Measurements from ENCODE around the gene HGF. TPM values are rescaled to one million over a fixed set of nuclear protein-coding genes. Genes with fewer than 3 reads are reported as not detected.

Gene HGF
- total and polyA plus RNA-seq, 2 experiments from 2014 or later, result 13.4 to 33.2 TPM

DNA sequence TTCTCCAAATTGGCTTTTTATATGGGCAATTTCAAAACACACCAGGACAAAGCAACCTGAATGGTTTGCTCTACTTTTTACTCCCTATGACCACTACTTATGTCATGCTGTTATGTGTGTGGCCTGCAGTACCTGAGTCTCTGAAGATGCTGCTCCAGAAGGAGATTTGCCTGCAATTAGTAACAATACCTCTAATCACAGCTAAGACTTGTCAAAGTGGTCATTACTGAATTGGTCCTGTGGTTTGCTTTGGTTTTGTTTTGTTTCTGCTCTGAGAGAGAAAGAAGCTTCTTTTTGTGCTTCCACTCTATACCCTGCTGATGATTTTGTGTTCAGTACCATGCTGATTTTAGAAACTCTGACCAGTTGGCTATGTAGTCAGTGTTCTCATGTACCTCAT is 25.5 kb downstream of the HGF start:
- Histone ChIP-seq H3K27me3 (no peaks in the 10 kb centered on the region), H3K4me2 (no peak overlapping the region), H3K36me3 (replicated peaks; ENCODE audit: insufficient read depth, low read depth) (no peaks in the 10 kb centered on the region), H3K9me2 (replicated peaks; ENCODE audit: insufficient read depth) (no peaks in the 10 kb centered on the region), H3K4me3 (no peak overlapping the region), H2AFZ (no peak overlapping the region), H3K27ac (no peak overlapping the region), H3K9me3 (ENCODE audit: low read depth) (no peaks in the 10 kb centered on the region), H3K79me2 (no peaks in the 10 kb centered on the region), H4K20me1 (ENCODE audit: insufficient read depth, poor library complexity, severe bottlenecking) (no peaks in the 10 kb centered on the region), H3K4me1 (ENCODE audit: insufficient read depth) (no peaks in the 10 kb centered on the region)
- no peak for DNase-seq (ENCODE audit: low spot score)
- TF ChIP-seq EZH2phosphoT487 (IDR thresholded peaks at IDR 0.05; ENCODE audit: low read depth, severe bottlenecking, unreplicated experiment) (no peak), EZH2 (IDR thresholded peaks at IDR 0.05; ENCODE audit: borderline replicate concordance) (no peak)
- TF ChIP-seq, protein P1, sequence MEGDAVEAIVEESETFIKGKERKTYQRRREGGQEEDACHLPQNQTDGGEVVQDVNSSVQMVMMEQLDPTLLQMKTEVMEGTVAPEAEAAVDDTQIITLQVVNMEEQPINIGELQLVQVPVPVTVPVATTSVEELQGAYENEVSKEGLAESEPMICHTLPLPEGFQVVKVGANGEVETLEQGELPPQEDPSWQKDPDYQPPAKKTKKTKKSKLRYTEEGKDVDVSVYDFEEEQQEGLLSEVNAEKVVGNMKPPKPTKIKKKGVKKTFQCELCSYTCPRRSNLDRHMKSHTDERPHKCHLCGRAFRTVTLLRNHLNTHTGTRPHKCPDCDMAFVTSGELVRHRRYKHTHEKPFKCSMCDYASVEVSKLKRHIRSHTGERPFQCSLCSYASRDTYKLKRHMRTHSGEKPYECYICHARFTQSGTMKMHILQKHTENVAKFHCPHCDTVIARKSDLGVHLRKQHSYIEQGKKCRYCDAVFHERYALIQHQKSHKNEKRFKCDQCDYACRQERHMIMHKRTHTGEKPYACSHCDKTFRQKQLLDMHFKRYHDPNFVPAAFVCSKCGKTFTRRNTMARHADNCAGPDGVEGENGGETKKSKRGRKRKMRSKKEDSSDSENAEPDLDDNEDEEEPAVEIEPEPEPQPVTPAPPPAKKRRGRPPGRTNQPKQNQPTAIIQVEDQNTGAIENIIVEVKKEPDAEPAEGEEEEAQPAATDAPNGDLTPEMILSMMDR (IDR thresholded peaks at IDR 0.05; ENCODE audit: poor library complexity), result no peak

DNA sequence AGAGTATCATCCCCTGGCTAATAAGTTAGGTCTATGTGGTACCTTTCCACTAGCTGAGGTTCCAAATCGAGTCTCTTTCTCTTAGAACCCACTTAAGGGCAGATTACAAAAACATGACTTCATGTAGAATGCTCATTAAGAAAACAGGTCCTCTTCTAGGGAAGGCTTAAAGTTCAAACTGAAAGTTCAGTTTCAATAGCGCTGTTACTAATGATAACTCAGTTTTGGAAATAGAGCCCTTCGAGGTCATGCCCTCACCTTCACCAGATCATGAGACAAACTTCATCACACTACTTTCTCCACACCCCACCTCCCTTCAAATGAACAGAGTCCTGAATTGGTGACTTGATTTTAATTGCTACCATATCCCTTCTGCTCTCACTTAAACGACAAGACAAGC is 26.2 kb downstream of the HGF start:
- H3K4me1 ChIP-seq (ENCODE audit: insufficient read depth), result no peaks in the 10 kb centered on the region
- no peaks in the 10 kb centered on the region for H3K36me3 ChIP-seq (replicated peaks; ENCODE audit: insufficient read depth, low read depth)
- WGBS (ENCODE audit: low lambda C conversion rate, missing lambda C conversion rate), result 93% methylated on average over 4 of the region's 4 CpGs
- DNase-seq (ENCODE audit: low spot score), result no peak
- H3K9me2 ChIP-seq (replicated peaks; ENCODE audit: insufficient read depth), result no peaks in the 10 kb centered on the region
- no peak overlapping the region for H3K4me2 ChIP-seq
- no peak overlapping the region for H3K27ac ChIP-seq
- no peaks in the 10 kb centered on the region for H3K27me3 ChIP-seq
- TF ChIP-seq EZH2phosphoT487 (IDR thresholded peaks at IDR 0.05; ENCODE audit: low read depth, severe bottlenecking, unreplicated experiment), result no peak
- TF ChIP-seq EZH2 (IDR thresholded peaks at IDR 0.05; ENCODE audit: borderline replicate concordance), result no peak
- TF ChIP-seq, protein P1 (IDR thresholded peaks at IDR 0.05; ENCODE audit: poor library complexity), result no peak
- H2AFZ ChIP-seq, result no peak overlapping the region
- H3K79me2 ChIP-seq, result no peaks in the 10 kb centered on the region
- no peaks in the 10 kb centered on the region for H4K20me1 ChIP-seq (ENCODE audit: insufficient read depth, poor library complexity, severe bottlenecking)
- no peaks in the 10 kb centered on the region for H3K9me3 ChIP-seq (ENCODE audit: low read depth)
- no peak overlapping the region for H3K4me3 ChIP-seq

DNA sequence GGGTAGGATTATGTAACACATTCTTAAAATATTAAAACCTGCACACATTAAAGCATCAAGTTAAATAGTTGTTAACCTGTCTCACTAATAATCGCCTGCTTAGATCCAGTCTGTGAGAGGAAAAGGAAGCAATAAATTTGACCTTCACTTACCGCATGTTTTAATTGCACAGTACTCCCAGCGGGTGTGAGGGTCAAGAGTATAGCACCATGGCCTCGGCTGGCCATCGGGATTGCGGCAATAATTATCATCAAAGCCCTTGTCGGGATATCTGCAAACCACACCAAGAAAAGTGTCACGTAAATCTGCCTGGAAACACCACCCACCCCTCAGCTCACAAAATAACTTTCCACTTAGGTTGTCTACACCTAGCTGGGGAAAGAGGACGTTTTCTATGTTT is 26.6 kb downstream of the HGF start:
- no peaks in the 10 kb centered on the region for H4K20me1 ChIP-seq (ENCODE audit: insufficient read depth, poor library complexity, severe bottlenecking)
- no peak overlapping the region for H3K4me3 ChIP-seq
- H3K9me3 ChIP-seq (ENCODE audit: low read depth), result no peaks in the 10 kb centered on the region
- H3K27ac ChIP-seq, result no peak overlapping the region
- no peaks in the 10 kb centered on the region for H3K36me3 ChIP-seq (replicated peaks; ENCODE audit: insufficient read depth, low read depth)
- WGBS (ENCODE audit: low lambda C conversion rate, missing lambda C conversion rate), result 82% methylated on average over 9 of the region's 9 CpGs
- H3K4me2 ChIP-seq, result no peak overlapping the region
- H3K9me2 ChIP-seq (replicated peaks; ENCODE audit: insufficient read depth), result no peaks in the 10 kb centered on the region
- DNase-seq (ENCODE audit: low spot score), result no peak
- TF ChIP-seq EZH2 (IDR thresholded peaks at IDR 0.05; ENCODE audit: borderline replicate concordance) (no peak), EZH2phosphoT487 (IDR thresholded peaks at IDR 0.05; ENCODE audit: low read depth, severe bottlenecking, unreplicated experiment) (no peak)
- TF ChIP-seq, protein P1 (IDR thresholded peaks at IDR 0.05; ENCODE audit: poor library complexity), result no peak
- H3K79me2 ChIP-seq, result no peaks in the 10 kb centered on the region
- H2AFZ ChIP-seq, result no peak overlapping the region
- H3K4me1 ChIP-seq (ENCODE audit: insufficient read depth), result no peaks in the 10 kb centered on the region
- H3K27me3 ChIP-seq, result no peaks in the 10 kb centered on the region

DNA sequence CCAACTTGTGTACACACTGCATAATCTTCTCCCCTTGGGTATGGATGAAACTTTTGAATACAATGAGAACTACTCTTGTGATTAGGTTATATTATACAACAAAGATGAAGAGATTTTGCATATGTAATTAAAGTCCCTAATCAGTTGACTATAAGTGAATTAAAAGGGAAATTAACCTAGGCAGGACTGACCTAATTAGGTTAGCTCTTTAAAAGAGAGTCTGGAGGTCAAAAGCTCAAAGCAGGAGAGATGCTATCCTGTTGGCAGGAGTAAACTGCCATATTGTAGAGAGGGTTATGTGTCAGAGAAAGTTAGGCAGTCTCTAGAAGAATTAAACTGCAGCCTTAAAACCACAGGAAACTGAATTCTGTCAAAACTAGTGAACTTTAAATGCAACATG is 29.4 kb downstream of the HGF start:
- no peaks in the 10 kb centered on the region for H3K9me3 ChIP-seq (ENCODE audit: low read depth)
- no peaks in the 10 kb centered on the region for H3K36me3 ChIP-seq (replicated peaks; ENCODE audit: insufficient read depth, low read depth)
- TF ChIP-seq EZH2 (IDR thresholded peaks at IDR 0.05; ENCODE audit: borderline replicate concordance) (no peak), EZH2phosphoT487 (IDR thresholded peaks at IDR 0.05; ENCODE audit: low read depth, severe bottlenecking, unreplicated experiment) (no peak)
- TF ChIP-seq, protein P1 (IDR thresholded peaks at IDR 0.05; ENCODE audit: poor library complexity), result no peak
- no peak for DNase-seq (ENCODE audit: low spot score)
- H3K79me2 ChIP-seq, result no peaks in the 10 kb centered on the region
- H3K27me3 ChIP-seq, result no peaks in the 10 kb centered on the region
- H3K9me2 ChIP-seq (replicated peaks; ENCODE audit: insufficient read depth), result no peaks in the 10 kb centered on the region
- H4K20me1 ChIP-seq (ENCODE audit: insufficient read depth, poor library complexity, severe bottlenecking), result no peaks in the 10 kb centered on the region
- no peak overlapping the region for H3K27ac ChIP-seq
- no peaks in the 10 kb centered on the region for H3K4me1 ChIP-seq (ENCODE audit: insufficient read depth)
- H2AFZ ChIP-seq, result no peak overlapping the region
- no peak overlapping the region for H3K4me3 ChIP-seq
- H3K4me2 ChIP-seq, result no peak overlapping the region

Data from hepatocyte (in vitro differentiated cells).